ENCODE measurements around the gene ELL. TPM values are rescaled to one million over a fixed set of nuclear protein-coding genes. Genes with fewer than 3 reads are reported as not detected.
A peak's percentile ranks its signal among the peaks of the same experiment; 100 is the strongest.

ELL gene
- total and polyA plus RNA-seq, 10 donors, result 4.5 to 44.8 (median 29.2) TPM

DNA sequence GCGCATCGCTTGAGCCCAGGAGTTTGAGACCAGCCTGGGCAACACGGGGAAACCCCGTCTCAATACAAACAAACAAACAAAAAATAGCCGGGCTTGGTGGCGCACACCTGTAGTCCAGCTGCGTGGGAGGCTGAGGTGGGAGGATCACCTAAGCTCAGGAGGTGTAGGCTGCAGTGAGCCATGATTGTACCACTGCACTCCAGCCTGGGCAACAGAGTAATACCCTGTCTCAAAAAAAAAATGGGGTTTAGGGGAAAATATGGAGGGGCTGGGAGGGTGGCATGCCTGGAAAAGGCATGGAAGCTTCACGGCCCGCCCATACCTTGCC lies 82.0 kb downstream of the ELL start:
- TF ChIP-seq POLR2A (IDR thresholded peaks at IDR 0.05) (no peak), POLR2AphosphoS5 (IDR thresholded peaks at IDR 0.05) (no peak)
- TF ChIP-seq, protein P1, sequence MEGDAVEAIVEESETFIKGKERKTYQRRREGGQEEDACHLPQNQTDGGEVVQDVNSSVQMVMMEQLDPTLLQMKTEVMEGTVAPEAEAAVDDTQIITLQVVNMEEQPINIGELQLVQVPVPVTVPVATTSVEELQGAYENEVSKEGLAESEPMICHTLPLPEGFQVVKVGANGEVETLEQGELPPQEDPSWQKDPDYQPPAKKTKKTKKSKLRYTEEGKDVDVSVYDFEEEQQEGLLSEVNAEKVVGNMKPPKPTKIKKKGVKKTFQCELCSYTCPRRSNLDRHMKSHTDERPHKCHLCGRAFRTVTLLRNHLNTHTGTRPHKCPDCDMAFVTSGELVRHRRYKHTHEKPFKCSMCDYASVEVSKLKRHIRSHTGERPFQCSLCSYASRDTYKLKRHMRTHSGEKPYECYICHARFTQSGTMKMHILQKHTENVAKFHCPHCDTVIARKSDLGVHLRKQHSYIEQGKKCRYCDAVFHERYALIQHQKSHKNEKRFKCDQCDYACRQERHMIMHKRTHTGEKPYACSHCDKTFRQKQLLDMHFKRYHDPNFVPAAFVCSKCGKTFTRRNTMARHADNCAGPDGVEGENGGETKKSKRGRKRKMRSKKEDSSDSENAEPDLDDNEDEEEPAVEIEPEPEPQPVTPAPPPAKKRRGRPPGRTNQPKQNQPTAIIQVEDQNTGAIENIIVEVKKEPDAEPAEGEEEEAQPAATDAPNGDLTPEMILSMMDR (IDR thresholded peaks at IDR 0.05 in 8 of 11, conservative IDR thresholded peaks at IDR 0.05 in 3 of 11), result no peak
- H3K4me3 ChIP-seq, result no peak overlapping the region

DNA sequence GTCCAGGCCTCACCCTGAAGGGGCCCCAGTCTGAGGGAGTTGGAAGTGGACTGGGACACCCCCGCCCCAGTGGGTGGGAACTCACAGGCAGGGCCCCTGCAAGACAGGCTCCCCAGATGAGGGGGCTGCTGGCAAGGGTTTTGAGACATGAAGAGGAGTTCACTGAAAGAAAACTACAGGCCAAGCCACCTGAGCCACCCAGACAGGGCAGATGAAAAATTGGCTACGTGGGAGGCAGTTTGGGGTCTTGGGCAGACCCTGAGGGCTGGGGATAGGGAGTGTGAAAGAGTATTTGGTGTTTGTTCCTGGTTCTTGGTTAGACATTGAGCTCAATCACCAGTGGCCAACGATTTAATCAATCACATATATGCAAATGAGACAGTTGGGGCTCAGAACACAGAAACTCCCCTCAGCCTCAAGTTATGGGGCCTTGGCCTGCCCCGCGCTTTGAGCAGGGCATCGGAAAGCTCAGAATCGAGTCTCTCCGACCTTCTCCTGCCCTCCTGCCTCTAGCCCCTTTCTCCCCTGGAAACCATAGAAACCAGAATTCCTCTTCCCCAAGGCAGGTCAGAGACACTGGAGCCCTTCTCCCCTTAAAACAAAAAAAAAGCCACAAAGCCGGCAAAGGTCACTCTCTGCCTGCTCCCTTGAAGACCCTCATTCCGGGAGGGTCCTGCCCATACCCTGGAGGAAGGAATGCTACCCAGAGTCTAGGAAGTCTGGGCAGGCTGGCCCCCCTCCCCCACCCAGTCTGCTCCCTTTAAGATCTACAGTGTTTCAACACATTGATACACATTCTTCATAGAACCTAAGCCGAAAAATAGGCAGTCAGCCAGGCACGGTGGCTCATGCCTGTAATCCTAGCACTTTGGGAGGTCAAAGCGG lies 82.6 kb downstream of the ELL start:
- peak; percentile 64 for DNase-seq
- H3K27ac ChIP-seq, result peak overlapping the region in 6 of 8 donors; percentile 49 to 88 (median 82)
- TF ChIP-seq POLR2AphosphoS5 (IDR thresholded peaks at IDR 0.05) (peak in 1 of 3 donors; percentile 7), POLR2A (IDR thresholded peaks at IDR 0.05) (no peak)
- TF ChIP-seq, protein P1 (IDR thresholded peaks at IDR 0.05 in 8 of 11, conservative IDR thresholded peaks at IDR 0.05 in 3 of 11), result no peak
- no peak overlapping the region for H3K4me3 ChIP-seq
- H3K9me3 ChIP-seq, result no peaks in the 10 kb centered on the region
- 72 to 87% (median 76%) methylated on average over 13 of the region's 13 CpGs for WGBS, 5 donors
- intact Hi-C loops (cut with DNase I; ENCODE audit: low total_unique reads), result no loop called here
- peaks cover 19 to 65% (median 42%) of the 10 kb centered on the region in 6 donors for H3K4me1 ChIP-seq
- peaks cover 2 to 32% (median 17%) of the 10 kb centered on the region in 6 donors for H3K36me3 ChIP-seq
- peaks cover 0 to 22% (median 0%) of the 10 kb centered on the region in 7 donors for H3K27me3 ChIP-seq (replicated peaks in 1 of 7)

More for the DNA sequence above, 82.0 kb downstream of the ELL start:
- Histone ChIP-seq H3K27ac (peak overlapping the region in 3 of 8 donors; percentile 48 to 83 (median 82)), H3K4me1 (peaks cover 16 to 59% (median 38%) of the 10 kb centered on the region in 6 donors), H3K27me3 (replicated peaks in 1 of 7) (peaks cover 0 to 22% (median 0%) of the 10 kb centered on the region in 7 donors), H3K9me3 (no peaks in the 10 kb centered on the region), H3K36me3 (peaks cover 6 to 37% (median 23%) of the 10 kb centered on the region in 6 donors)
- intact Hi-C loops (cut with DNase I; ENCODE audit: low total_unique reads), result no loop called here
- no peak for DNase-seq
- 85 to 91% (median 88%) methylated on average over 9 of the region's 9 CpGs for WGBS, 5 donors

DNA sequence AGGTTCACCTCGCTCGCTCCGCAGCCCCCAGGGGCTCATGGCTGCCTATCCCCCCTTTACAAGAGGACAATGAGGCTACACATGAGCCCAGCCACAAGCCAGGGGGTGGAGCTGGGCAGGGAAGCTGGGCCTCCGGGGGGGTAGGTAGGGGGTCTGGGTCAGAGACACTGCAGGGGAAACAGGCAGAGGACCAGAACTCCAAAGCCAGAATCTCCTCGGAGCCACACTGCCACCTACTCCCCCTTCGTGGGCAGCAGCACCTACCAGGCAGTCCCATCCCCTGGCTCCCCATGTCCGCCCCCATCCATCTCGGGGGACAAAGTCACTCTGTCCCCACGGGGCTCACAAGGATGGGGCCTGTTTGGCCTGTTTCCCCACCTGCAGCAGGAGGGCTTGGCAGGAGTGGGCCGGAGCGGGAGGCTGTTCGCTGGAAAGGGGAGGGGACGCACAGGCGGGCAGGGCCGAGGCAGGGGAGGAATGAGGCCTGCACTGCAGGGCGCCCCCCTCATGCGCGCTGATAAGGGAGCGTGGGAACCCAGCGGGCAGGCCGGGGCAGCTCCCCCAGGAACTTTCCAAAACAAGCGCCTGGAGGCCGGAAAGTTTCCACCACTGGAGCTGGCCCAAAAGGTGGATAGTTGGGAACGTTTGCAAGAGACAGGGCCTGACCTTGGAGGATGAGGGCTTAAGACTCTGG lies 83.4 kb downstream of the ELL start:
- Histone ChIP-seq H3K27ac (peak overlapping the region; percentile 53 to 88 (median 82)), H3K36me3 (peaks cover 0 to 24% (median 9%) of the 10 kb centered on the region in 6 donors), H3K4me1 (peaks cover 22 to 71% (median 47%) of the 10 kb centered on the region in 6 donors), H3K27me3 (replicated peaks in 1 of 7) (peaks cover 0 to 29% (median 0%) of the 10 kb centered on the region in 7 donors), H3K9me3 (no peaks in the 10 kb centered on the region), H3K4me3 (peak overlapping the region; percentile 51 to 87 (median 62))
- intact Hi-C loops (cut with DNase I; ENCODE audit: low total_unique reads), result no loop called here
- WGBS, 5 donors, result 42 to 65% (median 59%) methylated on average over 23 to 24 of the region's 24 CpGs
- peak; percentile 84 for DNase-seq
- TF ChIP-seq, protein P1 (IDR thresholded peaks at IDR 0.05 in 8 of 11, conservative IDR thresholded peaks at IDR 0.05 in 3 of 11), result no peak
- peak; percentile 24 to 74 (median 62) for TF ChIP-seq POLR2AphosphoS5 (IDR thresholded peaks at IDR 0.05)

Measured in spleen (tissue), 11 donors.